Epidermal melanocyte (primary cell): ENCODE measurements around the gene IDH3G.

Experiments
- DNase-seq: peaks from one replicate; pipeline ENCODE4 v3.0.0; 2011; ENCODE audit warnings: low spot score; ENCODE audit not compliant: insufficient read length

Gene IDH3G

GRCh38 chrX:153816831-153817690 is 22.9 kb upstream of the IDH3G start:
- DNase-seq: no peak

- no peak for DNase-seq
These were observed 20.6 kb upstream of the IDH3G start for GRCh38 chrX:153814591-153815315.

DNA sequence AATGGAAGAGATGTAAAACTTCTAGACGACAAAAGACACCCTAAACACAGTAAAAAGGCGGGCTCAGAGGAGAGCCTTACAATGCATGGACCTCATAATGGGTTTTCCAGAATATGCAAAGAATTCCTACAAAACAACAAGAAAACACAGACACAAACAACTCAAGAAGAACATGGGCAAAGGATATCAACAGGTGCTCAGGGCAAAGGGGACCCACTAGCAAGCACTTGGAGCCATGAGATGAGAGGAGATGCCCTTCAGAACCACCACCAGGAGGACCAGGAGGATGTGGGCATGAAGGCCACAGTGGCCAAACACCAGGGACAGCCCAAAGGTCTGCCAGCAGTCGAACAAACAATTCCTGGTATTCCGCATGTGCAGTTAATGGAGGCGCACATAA is 19.0 kb upstream of the IDH3G start:
- no peak for DNase-seq

- DNase-seq: no peak
These were observed 18.0 kb upstream of the IDH3G start for GRCh38 chrX:153812220-153812619.

GRCh38 chrX:153807976-153808375 is 13.8 kb upstream of the IDH3G start:
- no peak for DNase-seq

DNA sequence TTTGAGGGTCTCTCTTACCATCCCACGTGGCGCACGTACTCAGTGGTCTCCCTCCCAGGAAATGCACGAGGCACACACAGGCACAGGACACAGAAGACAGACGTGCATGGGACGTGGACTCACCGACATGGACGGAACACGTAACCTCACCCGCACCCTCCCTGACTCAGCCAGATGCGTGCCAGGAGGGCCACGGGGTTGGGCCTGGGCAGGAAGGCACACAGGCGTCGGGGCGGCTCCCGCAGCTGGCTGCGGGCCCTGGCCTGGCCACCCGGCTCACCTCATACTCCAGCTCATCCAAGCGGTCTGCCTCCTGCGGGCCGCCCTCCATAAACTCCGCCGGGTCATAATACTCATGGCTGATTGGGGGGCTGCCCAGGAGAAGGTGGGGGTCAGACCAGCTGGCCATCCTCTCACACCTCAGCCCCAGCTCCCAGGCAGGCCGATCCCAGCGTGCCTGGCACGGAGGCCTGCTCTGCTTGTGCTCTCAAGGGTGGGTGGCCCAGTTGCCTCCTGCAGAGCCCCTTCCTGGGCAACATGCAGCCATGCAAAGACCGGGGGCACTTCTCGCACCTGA is 12.9 kb upstream of the IDH3G start:
- no peak for DNase-seq

- DNase-seq: no peak
These were observed 11.3 kb upstream of the IDH3G start for GRCh38 chrX:153805436-153805835.

- no peak for DNase-seq
These were observed 10.4 kb upstream of the IDH3G start for GRCh38 chrX:153804621-153805020.

- DNase-seq: no peak
These were observed 10.0 kb upstream of the IDH3G start for GRCh38 chrX:153804100-153804595.

- no peak for DNase-seq
These were observed 9.3 kb upstream of the IDH3G start for GRCh38 chrX:153803211-153804099.

DNA sequence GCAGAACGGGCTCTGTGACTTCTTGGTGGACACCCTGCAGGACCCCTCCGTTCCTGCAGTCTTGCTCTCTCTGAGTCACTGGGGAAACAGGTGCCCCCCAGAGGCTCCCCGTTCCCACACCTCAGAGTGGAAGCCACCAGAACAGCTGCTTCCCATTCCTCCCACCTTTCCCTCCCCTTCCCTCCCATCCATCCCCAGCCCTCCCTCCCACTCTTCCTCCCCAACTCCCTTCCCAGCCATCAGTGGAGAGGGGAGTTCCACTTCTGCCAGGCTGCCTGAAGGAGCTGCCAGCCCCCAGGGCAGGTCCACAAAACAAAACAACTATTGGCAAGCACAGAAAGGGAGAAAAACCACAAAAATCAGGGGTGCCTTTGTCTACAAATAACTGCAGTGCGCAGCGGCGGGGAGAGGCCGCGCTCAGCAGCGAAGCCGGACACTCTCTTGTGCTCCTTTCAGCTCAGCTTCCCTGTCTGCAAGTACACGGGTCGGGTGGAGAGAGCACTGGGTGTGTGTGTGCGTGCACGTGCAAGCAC is 8.4 kb upstream of the IDH3G start:
- peak; percentile 45 for DNase-seq

- no peak for DNase-seq
These were observed 7.5 kb upstream of the IDH3G start for GRCh38 chrX:153801669-153802068.

DNA sequence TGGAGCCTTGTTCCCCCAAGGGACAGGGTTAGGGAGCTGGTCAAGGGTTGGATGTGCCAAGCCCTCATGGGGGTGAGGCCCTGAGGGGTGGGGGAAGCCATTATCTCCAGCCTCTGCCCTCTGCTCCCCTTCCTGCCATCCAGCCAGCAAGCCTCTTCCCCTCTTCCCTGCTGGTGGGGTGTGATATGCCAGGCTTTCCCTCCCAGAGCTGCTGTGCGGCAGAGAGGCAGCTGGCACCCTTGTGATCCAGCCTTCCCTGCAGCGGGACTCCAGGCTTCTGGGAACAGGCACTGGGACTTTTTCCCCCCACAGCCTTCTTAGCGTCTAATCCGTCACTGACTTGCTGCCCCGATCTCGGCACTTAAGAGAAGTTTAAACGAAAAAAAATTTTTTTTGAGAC is 6.6 kb upstream of the IDH3G start:
- DNase-seq: no peak

- no peak for DNase-seq
These were observed 6.1 kb upstream of the IDH3G start for GRCh38 chrX:153800177-153800722.

DNA sequence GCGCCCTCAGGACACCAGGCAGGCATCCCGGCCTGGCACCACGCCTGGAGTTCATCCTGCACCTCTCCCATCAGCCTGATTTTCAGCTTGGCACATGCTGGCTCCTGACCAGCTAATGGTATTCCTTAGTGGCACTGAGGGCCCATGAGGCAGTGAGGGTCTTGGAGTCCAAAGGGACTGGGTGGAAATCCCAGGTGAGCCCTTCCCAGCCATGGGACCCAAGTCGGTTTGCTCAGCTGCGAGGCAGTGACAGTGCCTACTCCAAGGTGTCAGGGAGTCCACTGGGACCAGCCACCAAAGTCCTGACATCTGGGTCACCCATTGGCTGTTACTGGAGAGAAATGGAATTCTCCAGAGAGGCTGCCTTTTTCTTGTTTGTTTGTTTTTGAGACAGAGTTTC is 5.2 kb upstream of the IDH3G start:
- DNase-seq: no peak

DNA sequence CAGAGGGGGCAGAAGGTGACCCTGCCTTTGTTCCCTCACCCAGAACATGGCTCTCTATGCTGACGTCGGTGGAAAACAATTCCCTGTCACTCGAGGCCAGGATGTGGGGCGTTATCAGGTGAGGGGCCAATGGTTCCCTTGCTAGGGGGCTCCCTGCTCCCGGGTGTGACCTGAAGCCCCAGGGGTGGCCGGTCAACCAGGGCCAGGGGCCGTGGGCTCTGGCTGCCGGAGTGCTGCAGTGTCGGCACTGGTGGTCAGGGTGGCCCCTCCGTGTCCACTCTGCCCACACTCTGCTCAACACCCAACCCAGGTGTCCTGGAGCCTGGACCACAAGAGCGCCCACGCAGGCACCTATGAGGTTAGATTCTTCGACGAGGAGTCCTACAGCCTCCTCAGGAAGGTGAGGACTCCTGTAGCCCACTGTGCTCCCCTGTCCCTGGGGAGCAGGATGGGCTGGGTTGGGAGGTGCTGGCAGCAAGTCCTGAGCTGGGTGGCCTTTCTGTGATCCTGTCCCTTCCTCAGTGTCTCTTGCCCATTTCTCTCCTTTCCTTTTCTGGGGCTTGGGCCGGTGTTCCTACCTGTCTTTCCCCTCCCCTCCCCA is 3.3 kb upstream of the IDH3G start:
- no peak for DNase-seq

DNA sequence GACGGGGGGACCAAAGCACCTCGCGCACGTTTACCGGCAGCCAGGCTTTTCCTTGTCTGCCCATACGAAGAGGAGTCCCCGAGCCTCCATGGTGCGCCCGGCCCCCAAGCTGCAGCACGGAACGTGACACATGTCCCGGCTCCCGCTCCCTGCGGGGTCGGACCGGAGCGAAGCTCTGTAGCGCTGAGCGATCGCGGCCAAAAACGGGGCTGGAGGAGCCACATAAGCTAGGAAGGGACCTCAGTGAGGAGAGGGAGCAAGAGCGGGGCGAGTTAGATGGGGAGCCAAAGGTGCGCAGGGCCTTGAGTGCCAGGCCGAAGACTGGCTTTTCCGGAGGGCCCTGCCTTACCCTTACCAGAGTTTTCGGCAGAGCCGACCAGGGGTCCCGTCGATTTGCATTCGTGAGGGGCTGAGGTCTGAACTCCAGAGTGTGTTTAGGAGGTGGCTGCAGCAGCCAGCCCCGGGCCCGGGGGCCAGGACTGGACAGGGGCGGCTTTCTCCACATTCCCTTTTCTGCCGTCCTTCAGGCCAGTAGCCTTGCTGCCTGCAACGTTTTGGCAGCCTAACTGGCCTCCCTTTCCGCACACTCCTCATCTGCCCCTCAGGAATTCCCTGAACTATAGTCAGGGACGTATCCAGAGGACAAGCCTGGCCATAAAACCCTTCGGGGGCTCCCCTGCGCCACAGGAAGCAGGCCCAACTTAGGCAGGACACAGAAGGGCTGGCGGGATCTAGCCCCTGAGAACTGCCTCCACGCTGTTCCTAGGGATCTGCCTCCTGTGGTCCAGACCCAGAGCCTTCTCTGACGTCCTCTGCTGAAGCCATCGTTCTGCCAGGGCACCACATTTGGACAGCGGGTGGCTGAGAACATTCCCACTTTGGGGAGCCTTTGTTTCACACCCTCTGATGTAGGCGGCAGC is 982 bp upstream of the IDH3G start:
- no peak for DNase-seq

- no peak for DNase-seq
These were observed 884 bp downstream of the IDH3G start for GRCh38 chrX:153793291-153793690.

DNA sequence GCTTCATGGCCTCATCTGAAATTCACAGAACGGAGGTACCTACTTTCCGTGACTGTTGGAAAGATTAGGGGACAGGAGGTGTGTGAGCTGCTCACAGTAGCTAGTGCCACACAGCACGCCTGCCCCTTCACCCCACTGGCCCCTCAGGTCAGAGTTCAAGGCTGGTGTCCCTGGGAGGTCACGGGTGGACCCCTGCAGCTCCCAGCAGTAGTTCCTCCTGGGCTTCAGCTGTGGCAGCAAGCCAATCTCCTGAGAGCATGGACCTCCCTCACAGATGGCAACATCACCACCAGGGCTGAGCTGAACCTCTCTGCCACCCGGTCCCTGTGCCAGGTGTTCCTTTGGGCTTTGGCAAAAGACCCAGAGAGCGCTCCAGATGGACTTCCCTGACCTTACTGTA is 1.8 kb downstream of the IDH3G start:
- no peak for DNase-seq
